WERI-Rb-1 (cell line): Measurements from ENCODE around the gene SSTR4.

Source experiments
- DNase-seq: peaks from one replicate; pipeline ENCODE4 v3.0.0-alpha.2; 2020
- H3K27ac ChIP-seq: fragments of 250-450 bp; sonication (Bioruptor Pico); 2 replicates; pipeline ENCODE4 v1.5.1; 2020; ENCODE audit warnings: mild to moderate bottlenecking, moderate library complexity
- H3K27me3 ChIP-seq: fragments of 250-450 bp; sonication (Bioruptor Pico); 2 replicates; pipeline ENCODE4 v1.5.1; 2021; ENCODE audit warnings: mild to moderate bottlenecking, low read depth, moderate library complexity; ENCODE audit not compliant: insufficient read depth, severe bottlenecking
- H3K36me3 ChIP-seq: fragments of 250-450 bp; sonication (Bioruptor Pico); 2 replicates; pipeline ENCODE4 v1.5.1; 2020; ENCODE audit warnings: mild to moderate bottlenecking, moderate library complexity
- H3K4me3 ChIP-seq: 2 replicates; pipeline ENCODE4 v1.5.1; 2011; ENCODE audit warnings: low read depth, mild to moderate bottlenecking, control low read depth, low read length
- H3K9me3 ChIP-seq: fragments of 250-450 bp; sonication (Bioruptor Pico); 2 replicates; pipeline ENCODE4 v1.5.1; 2021; ENCODE audit warnings: mild to moderate bottlenecking, moderate library complexity; ENCODE audit not compliant: severe bottlenecking
- TF ChIP-seq, protein P1 (sequence below): IDR thresholded peaks from 2 replicates; pipeline ENCODE4 v1.5.1; 2011; ENCODE audit warnings: low read depth, mild to moderate bottlenecking, control low read depth, inconsistent platforms, low read length

The SSTR4 gene

GRCh38 chr20:23039885-23040508 lies 4.9 kb downstream of the SSTR4 start:
- Histone ChIP-seq H3K9me3 (no peaks in the 10 kb centered on the region), H3K36me3 (no peaks in the 10 kb centered on the region), H3K27me3 (peaks cover 95% of the 10 kb centered on the region), H3K27ac (no peak overlapping the region), H3K4me3 (no peak overlapping the region)
- DNase-seq = no peak
- TF ChIP-seq, protein P1, sequence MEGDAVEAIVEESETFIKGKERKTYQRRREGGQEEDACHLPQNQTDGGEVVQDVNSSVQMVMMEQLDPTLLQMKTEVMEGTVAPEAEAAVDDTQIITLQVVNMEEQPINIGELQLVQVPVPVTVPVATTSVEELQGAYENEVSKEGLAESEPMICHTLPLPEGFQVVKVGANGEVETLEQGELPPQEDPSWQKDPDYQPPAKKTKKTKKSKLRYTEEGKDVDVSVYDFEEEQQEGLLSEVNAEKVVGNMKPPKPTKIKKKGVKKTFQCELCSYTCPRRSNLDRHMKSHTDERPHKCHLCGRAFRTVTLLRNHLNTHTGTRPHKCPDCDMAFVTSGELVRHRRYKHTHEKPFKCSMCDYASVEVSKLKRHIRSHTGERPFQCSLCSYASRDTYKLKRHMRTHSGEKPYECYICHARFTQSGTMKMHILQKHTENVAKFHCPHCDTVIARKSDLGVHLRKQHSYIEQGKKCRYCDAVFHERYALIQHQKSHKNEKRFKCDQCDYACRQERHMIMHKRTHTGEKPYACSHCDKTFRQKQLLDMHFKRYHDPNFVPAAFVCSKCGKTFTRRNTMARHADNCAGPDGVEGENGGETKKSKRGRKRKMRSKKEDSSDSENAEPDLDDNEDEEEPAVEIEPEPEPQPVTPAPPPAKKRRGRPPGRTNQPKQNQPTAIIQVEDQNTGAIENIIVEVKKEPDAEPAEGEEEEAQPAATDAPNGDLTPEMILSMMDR = no peak

DNA sequence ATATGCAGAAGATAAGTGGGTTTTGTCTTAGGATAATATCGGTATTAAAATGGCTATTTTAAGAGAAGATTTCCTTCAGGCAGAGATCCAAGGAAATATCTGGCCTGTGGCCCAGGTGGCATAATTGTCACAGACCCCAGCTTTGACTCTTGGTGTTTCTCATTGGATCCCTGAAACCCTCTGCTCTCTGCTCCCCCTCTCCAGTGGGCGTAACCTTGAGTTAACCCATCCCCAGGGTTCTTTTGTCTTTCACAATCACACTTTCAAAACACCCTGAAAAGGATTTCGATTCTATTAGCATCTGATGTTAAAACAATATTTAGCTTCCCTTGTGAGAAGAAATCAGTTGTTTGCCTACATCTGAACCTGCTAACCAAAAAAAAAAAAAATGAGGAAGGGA lies 7.2 kb downstream of the SSTR4 start:
- no peaks in the 10 kb centered on the region for H3K36me3 ChIP-seq
- DNase-seq = no peak
- no peak overlapping the region for H3K27ac ChIP-seq
- H3K4me3 ChIP-seq = no peak overlapping the region
- TF ChIP-seq, protein P1 = no peak
- H3K9me3 ChIP-seq = no peaks in the 10 kb centered on the region
- peaks cover 98% of the 10 kb centered on the region for H3K27me3 ChIP-seq

DNA sequence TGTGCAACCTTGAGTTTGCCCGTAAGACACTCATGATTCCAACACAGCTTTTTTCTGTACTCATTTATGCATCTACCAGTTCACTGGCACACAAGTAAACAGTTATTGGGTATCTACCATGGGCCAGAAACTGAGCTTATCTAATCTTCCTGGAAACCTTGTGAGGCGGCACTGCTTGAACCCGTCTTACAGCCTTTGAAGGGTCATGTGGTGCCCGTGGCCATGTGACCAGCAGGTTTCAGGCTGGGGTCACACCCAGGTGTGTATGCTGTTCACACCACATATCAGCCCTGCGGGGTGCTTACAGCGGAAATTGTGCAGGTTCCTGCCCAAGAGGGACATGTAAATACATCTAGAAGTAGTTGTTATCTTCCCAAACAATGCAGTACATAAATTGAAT lies 8.3 kb downstream of the SSTR4 start:
- no peak overlapping the region for H3K4me3 ChIP-seq
- no peak overlapping the region for H3K27ac ChIP-seq
- no peak for DNase-seq
- no peaks in the 10 kb centered on the region for H3K36me3 ChIP-seq
- H3K27me3 ChIP-seq = peaks cover 98% of the 10 kb centered on the region
- H3K9me3 ChIP-seq = no peaks in the 10 kb centered on the region
- TF ChIP-seq, protein P1 = no peak

GRCh38 chr20:23046431-23046830 lies 11.3 kb downstream of the SSTR4 start:
- H3K9me3 ChIP-seq = no peaks in the 10 kb centered on the region
- TF ChIP-seq, protein P1 = no peak
- no peak for DNase-seq
- H3K4me3 ChIP-seq = no peak overlapping the region
- no peaks in the 10 kb centered on the region for H3K36me3 ChIP-seq
- H3K27me3 ChIP-seq = peaks cover 98% of the 10 kb centered on the region
- no peak overlapping the region for H3K27ac ChIP-seq

DNA sequence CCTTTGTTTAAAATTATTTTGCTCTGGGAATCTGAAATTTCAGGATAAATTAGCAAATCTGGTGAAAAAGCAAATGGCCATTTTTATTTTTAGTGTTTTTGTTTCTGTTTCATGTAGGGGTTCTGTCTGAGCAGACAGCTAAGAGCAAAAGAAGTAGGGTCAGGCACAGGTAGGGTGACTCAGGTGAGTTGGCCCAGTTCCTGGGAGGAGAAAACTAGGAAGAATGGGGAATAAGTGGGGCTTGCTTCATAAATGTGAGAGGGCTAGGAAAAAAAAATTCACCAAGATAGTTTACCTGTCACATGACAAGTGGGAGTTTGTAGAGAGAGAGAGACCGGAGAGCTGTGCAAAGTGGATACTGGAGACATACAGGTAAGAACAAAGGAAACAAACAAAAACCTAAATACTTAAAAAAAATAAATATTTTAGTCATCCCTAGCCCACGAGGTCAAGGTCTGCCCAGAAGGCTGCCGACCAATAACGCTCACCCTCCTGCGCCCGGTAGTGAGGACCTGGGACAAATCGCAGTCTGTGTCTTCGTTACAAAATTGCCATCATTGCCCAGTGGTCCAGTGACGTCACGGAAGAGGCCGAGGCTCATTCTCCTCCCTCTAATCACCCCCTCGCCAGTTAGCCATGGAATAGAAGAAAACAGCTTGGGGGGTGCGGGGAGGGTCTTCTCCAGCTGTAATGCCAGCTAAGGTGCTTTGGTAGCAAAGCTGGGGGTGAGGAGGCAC lies 12.1 kb downstream of the SSTR4 start:
- Histone ChIP-seq H3K9me3 (no peaks in the 10 kb centered on the region), H3K27me3 (peaks cover 98% of the 10 kb centered on the region), H3K4me3 (no peak overlapping the region), H3K27ac (no peak overlapping the region), H3K36me3 (no peaks in the 10 kb centered on the region)
- no peak for DNase-seq
- TF ChIP-seq, protein P1 = no peak

GRCh38 chr20:23047738-23048214 lies 12.7 kb downstream of the SSTR4 start:
- Histone ChIP-seq H3K27ac (no peak overlapping the region), H3K4me3 (no peak overlapping the region), H3K9me3 (no peaks in the 10 kb centered on the region), H3K36me3 (no peaks in the 10 kb centered on the region), H3K27me3 (peaks cover 98% of the 10 kb centered on the region)
- no peak for DNase-seq
- TF ChIP-seq, protein P1 = no peak
